PFSK-1 (cell line): ENCODE measurements around the gene UGGT2.

Source experiments
- FOXP2 ChIP-seq: optimal IDR thresholded peaks from 2 replicates; pipeline ENCODE3; 2011; ENCODE audit warnings: borderline replicate concordance, control low read depth, inconsistent platforms; ENCODE audit not compliant: insufficient read depth; ENCODE audit errors: extremely low read length, extremely low read depth
- POLR2AphosphoS5 ChIP-seq: IDR thresholded peaks from 2 replicates; pipeline ENCODE4 v1.6.1; 2012; ENCODE audit warnings: low read depth, mild to moderate bottlenecking, control low read depth, low read length, moderate library complexity
- SIN3A ChIP-seq: IDR thresholded peaks from 2 replicates; pipeline ENCODE4 v1.6.1; 2012; ENCODE audit warnings: mild to moderate bottlenecking, low read length, moderate library complexity, borderline replicate concordance; ENCODE audit not compliant: insufficient read depth
- TAF1 ChIP-seq: IDR thresholded peaks from 2 replicates; pipeline ENCODE4 v1.6.1; 2012; ENCODE audit warnings: low read length, control low read depth, borderline replicate concordance; ENCODE audit not compliant: insufficient read depth

DNA sequence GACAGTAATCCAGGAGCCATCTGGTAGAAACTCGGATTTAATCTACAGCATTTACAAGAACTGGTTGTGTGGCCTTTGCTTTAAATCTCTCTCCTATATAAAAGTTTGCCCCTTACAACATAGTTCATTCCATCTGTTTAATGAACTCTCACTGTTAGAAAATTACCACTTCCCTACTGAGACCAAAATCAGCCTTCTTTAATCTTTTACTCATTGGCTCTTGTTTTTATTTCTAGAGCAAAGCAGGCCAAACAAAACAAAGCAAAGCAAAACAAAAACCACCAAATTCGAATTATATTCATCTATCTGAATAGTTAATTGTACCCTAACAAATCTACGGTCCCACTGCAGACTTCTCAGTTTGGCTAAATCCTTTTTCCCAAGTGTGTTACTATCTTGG, 127.0 kb downstream of the UGGT2 start:
- TF ChIP-seq TAF1 (no peak), POLR2AphosphoS5 (no peak), SIN3A (no peak), FOXP2 (no peak)
